Measurements from ENCODE around the gene TTLL13.
A peak's percentile ranks its signal among the peaks of the same experiment; 100 is the strongest.

TTLL13 gene

GRCh38 chr15:90249203-90249863, at the start of gene TTLL13:
TTLL13 (plus strand) TSS chr15:90249556; CDS start chr15:90250631, 1,075 bp downstream.
- Mint-ChIP-seq H3K27me3 (ENCODE audit: low read depth) (peaks cover 8% of the 10 kb centered on the region), H3K27ac (peak within 1 kb of the TSS; percentile 31), H3K4me1 (ENCODE audit: low read depth) (peaks cover 14% of the 10 kb centered on the region), H3K36me3 (ENCODE audit: low read depth) (no peaks in the 10 kb centered on the region), H3K9me3 (no peaks in the 10 kb centered on the region), H3K4me3 (peak within 1 kb of the TSS; percentile 71)

GRCh38 chr15:90200534-90201129, 48.7 kb upstream of the TTLL13 start:
- Mint-ChIP-seq H3K36me3 (ENCODE audit: low read depth) (peaks cover 9% of the 10 kb centered on the region), H3K4me1 (ENCODE audit: low read depth) (peaks cover 25% of the 10 kb centered on the region), H3K27ac (peak overlapping the region; percentile 41), H3K9me3 (no peaks in the 10 kb centered on the region), H3K27me3 (ENCODE audit: low read depth) (peaks cover 6% of the 10 kb centered on the region), H3K4me3 (peak overlapping the region; percentile 82)

- peaks cover 6% of the 10 kb centered on the region for H3K36me3 Mint-ChIP-seq (ENCODE audit: low read depth)
- peaks cover 29% of the 10 kb centered on the region for H3K4me1 Mint-ChIP-seq (ENCODE audit: low read depth)
Observed at GRCh38 chr15:90201130-90201943, 48.0 kb upstream of the TTLL13 start, which contains the start of gene SEMA4B. SEMA4B (plus strand) TSS chr15:90201330; CDS start chr15:90201579, 249 bp downstream.

GRCh38 chr15:90201944-90202375, 47.4 kb upstream of the TTLL13 start:
- peaks cover 6% of the 10 kb centered on the region for H3K27me3 Mint-ChIP-seq (ENCODE audit: low read depth)
- H3K9me3 Mint-ChIP-seq = no peaks in the 10 kb centered on the region
- H3K4me1 Mint-ChIP-seq (ENCODE audit: low read depth) = peaks cover 31% of the 10 kb centered on the region
- H3K36me3 Mint-ChIP-seq (ENCODE audit: low read depth) = peaks cover 8% of the 10 kb centered on the region
- peak overlapping the region; percentile 36 for H3K27ac Mint-ChIP-seq
- H3K4me3 Mint-ChIP-seq = peak overlapping the region; percentile 79

More at GRCh38 chr15:90201130-90201943, 48.0 kb upstream of the TTLL13 start, which contains the start of gene SEMA4B:
- Mint-ChIP-seq H3K27ac (peak within 1 kb of the TSS; percentile 41), H3K27me3 (ENCODE audit: low read depth) (peaks cover 6% of the 10 kb centered on the region), H3K4me3 (peak within 1 kb of the TSS; percentile 82), H3K9me3 (no peaks in the 10 kb centered on the region)

- H3K27me3 Mint-ChIP-seq (ENCODE audit: low read depth) = peaks cover 6% of the 10 kb centered on the region
- H3K4me3 Mint-ChIP-seq = peak overlapping the region; percentile 85
- peak overlapping the region; percentile 77 for H3K27ac Mint-ChIP-seq
- no peaks in the 10 kb centered on the region for H3K9me3 Mint-ChIP-seq
- peaks cover 31% of the 10 kb centered on the region for H3K4me1 Mint-ChIP-seq (ENCODE audit: low read depth)
- peaks cover 8% of the 10 kb centered on the region for H3K36me3 Mint-ChIP-seq (ENCODE audit: low read depth)
Observed at GRCh38 chr15:90202929-90203328, 46.4 kb upstream of the TTLL13 start.

- Mint-ChIP-seq H3K4me3 (no peak overlapping the region), H3K27ac (no peak overlapping the region), H3K27me3 (ENCODE audit: low read depth) (peaks cover 6% of the 10 kb centered on the region), H3K4me1 (ENCODE audit: low read depth) (peaks cover 25% of the 10 kb centered on the region), H3K36me3 (ENCODE audit: low read depth) (peaks cover 8% of the 10 kb centered on the region), H3K9me3 (no peaks in the 10 kb centered on the region)
Observed at GRCh38 chr15:90203473-90203872, 45.9 kb upstream of the TTLL13 start.

- Mint-ChIP-seq H3K4me3 (no peak overlapping the region), H3K27me3 (ENCODE audit: low read depth) (peaks cover 6% of the 10 kb centered on the region), H3K4me1 (ENCODE audit: low read depth) (peaks cover 24% of the 10 kb centered on the region)
Observed at GRCh38 chr15:90203922-90204321, 45.4 kb upstream of the TTLL13 start.

GRCh38 chr15:90205050-90205848, 44.1 kb upstream of the TTLL13 start:
- Mint-ChIP-seq H3K36me3 (ENCODE audit: low read depth) (peaks cover 16% of the 10 kb centered on the region), H3K27ac (no peak overlapping the region), H3K9me3 (no peaks in the 10 kb centered on the region), H3K4me1 (ENCODE audit: low read depth) (peaks cover 32% of the 10 kb centered on the region), H3K4me3 (no peak overlapping the region), H3K27me3 (ENCODE audit: low read depth) (peaks cover 6% of the 10 kb centered on the region)

More at GRCh38 chr15:90203922-90204321, 45.4 kb upstream of the TTLL13 start:
- Mint-ChIP-seq H3K36me3 (ENCODE audit: low read depth) (peaks cover 7% of the 10 kb centered on the region), H3K9me3 (no peaks in the 10 kb centered on the region), H3K27ac (no peak overlapping the region)

GRCh38 chr15:90205886-90206285, 43.5 kb upstream of the TTLL13 start:
- H3K27ac Mint-ChIP-seq = no peak overlapping the region

GRCh38 chr15:90207252-90207651, 42.1 kb upstream of the TTLL13 start:
- Mint-ChIP-seq H3K27ac (no peak overlapping the region), H3K36me3 (ENCODE audit: low read depth) (peaks cover 16% of the 10 kb centered on the region), H3K9me3 (no peaks in the 10 kb centered on the region), H3K4me1 (ENCODE audit: low read depth) (peaks cover 37% of the 10 kb centered on the region), H3K27me3 (ENCODE audit: low read depth) (peaks cover 6% of the 10 kb centered on the region), H3K4me3 (no peak overlapping the region)

More at GRCh38 chr15:90205886-90206285, 43.5 kb upstream of the TTLL13 start:
- Mint-ChIP-seq H3K36me3 (ENCODE audit: low read depth) (peaks cover 16% of the 10 kb centered on the region), H3K4me3 (no peak overlapping the region), H3K9me3 (no peaks in the 10 kb centered on the region), H3K27me3 (ENCODE audit: low read depth) (peaks cover 6% of the 10 kb centered on the region), H3K4me1 (ENCODE audit: low read depth) (peaks cover 33% of the 10 kb centered on the region)

GRCh38 chr15:90208356-90208755, 41.0 kb upstream of the TTLL13 start:
- Mint-ChIP-seq H3K27me3 (ENCODE audit: low read depth) (no peaks in the 10 kb centered on the region), H3K4me3 (no peak overlapping the region)

GRCh38 chr15:90209591-90209990, 39.8 kb upstream of the TTLL13 start:
- peak overlapping the region; percentile 71 for H3K27ac Mint-ChIP-seq

More at GRCh38 chr15:90208356-90208755, 41.0 kb upstream of the TTLL13 start:
- H3K9me3 Mint-ChIP-seq = no peaks in the 10 kb centered on the region
- H3K36me3 Mint-ChIP-seq (ENCODE audit: low read depth) = peaks cover 13% of the 10 kb centered on the region
- H3K4me1 Mint-ChIP-seq (ENCODE audit: low read depth) = peaks cover 27% of the 10 kb centered on the region
- no peak overlapping the region for H3K27ac Mint-ChIP-seq

GRCh38 chr15:90210593-90210992, 38.8 kb upstream of the TTLL13 start:
- H3K27me3 Mint-ChIP-seq (ENCODE audit: low read depth) = no peaks in the 10 kb centered on the region

More at GRCh38 chr15:90209591-90209990, 39.8 kb upstream of the TTLL13 start:
- Mint-ChIP-seq H3K4me1 (ENCODE audit: low read depth) (peaks cover 27% of the 10 kb centered on the region), H3K27me3 (ENCODE audit: low read depth) (no peaks in the 10 kb centered on the region), H3K36me3 (ENCODE audit: low read depth) (peaks cover 13% of the 10 kb centered on the region), H3K9me3 (no peaks in the 10 kb centered on the region), H3K4me3 (no peak overlapping the region)

GRCh38 chr15:90211009-90211408, 38.3 kb upstream of the TTLL13 start:
- Mint-ChIP-seq H3K9me3 (no peaks in the 10 kb centered on the region), H3K27ac (no peak overlapping the region), H3K27me3 (ENCODE audit: low read depth) (no peaks in the 10 kb centered on the region), H3K4me3 (no peak overlapping the region), H3K4me1 (ENCODE audit: low read depth) (peaks cover 28% of the 10 kb centered on the region), H3K36me3 (ENCODE audit: low read depth) (peaks cover 13% of the 10 kb centered on the region)

More at GRCh38 chr15:90210593-90210992, 38.8 kb upstream of the TTLL13 start:
- no peak overlapping the region for H3K4me3 Mint-ChIP-seq
- H3K9me3 Mint-ChIP-seq = no peaks in the 10 kb centered on the region
- H3K27ac Mint-ChIP-seq = peak overlapping the region; percentile 32
- peaks cover 13% of the 10 kb centered on the region for H3K36me3 Mint-ChIP-seq (ENCODE audit: low read depth)
- peaks cover 28% of the 10 kb centered on the region for H3K4me1 Mint-ChIP-seq (ENCODE audit: low read depth)
